EL (cell line): ENCODE measurements around the gene UBE2Q2.
"Not testable (repeated sequence)": the region's sequence is repeated elsewhere in the genome, so short reads cannot be mapped to it uniquely, and the experiment has no call there.

Experiments
- DNase-seq: peaks from one replicate; pipeline ENCODE4 v3.0.0-alpha.2; 2016

Gene UBE2Q2

DNA sequence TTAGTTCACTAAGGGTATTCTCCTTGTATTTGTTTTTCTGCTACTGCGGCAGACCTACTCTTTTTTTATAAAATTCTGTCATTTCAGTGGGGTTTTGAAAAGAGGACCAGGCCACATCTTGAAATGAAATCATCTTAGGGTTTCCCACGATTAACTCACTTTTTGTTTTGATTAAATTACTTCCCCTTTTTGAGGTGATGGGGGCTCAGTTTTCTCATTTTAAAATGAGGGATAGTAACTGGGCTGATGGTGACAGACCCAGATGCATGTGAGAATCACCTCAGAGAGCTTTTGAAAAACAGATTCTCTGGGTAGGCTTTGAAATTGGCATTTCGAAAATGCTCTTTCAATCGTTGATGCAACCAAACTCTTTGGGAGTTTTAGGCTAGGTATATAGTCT is 24.2 kb downstream of the UBE2Q2 start:
- no peak for DNase-seq

DNA sequence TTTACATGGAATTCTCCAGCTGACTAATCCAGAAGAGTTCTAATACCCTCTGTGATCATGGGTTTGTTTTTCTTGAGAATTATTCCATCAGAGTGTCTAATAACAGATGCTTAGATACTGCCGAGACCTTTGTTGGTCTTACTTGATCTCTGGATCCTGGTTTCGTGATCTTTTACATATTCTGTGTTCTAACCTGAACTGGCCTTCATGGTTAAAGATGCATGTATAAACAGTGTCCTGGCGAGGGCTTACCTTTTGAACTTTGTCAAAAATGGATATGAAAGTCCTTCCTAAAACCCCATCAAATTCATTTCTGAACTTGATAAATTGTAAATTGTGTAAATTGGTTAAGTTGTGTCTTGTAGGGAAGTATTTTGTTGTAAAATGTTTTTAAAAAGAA is 24.8 kb downstream of the UBE2Q2 start:
- no peak for DNase-seq

DNA sequence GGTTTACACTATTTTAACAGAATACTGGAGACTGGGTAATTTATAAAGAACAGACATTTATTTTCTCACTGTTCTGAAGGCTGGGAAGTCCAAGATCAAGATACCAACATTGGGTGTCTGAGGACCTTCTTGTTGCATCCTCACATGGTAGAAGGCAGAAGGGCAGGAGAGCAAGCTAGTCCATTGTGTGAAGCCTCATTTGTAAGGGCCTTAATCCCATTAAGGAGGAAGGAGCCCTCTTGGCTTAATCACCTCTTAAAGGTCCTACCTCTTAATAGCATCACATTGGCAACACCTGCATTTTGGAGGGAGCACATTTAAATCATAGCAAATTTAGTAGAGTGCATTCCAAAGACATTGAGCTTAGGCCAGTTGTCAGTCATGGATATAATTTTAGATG is 26.2 kb downstream of the UBE2Q2 start:
- DNase-seq = no peak

DNA sequence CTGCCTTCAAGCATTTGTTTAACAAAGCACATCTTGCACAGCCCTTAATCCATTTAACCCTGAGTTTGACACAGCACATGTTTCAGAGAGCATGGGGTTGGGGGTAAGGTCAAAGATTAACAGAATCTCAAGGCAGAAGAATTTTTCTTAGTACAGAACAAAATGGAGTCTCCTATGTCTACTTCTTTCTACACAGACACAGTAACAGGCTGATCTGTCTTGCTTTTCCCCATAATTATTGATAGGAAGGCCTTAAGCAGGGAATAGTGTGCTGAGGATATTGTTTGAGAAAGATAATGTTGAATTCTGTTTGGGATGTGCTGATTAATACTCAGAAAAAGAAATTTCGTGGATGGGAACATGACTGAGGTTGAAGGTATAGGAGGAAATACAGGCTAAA is 28.3 kb downstream of the UBE2Q2 start:
- DNase-seq = not testable (repeated sequence)

DNA sequence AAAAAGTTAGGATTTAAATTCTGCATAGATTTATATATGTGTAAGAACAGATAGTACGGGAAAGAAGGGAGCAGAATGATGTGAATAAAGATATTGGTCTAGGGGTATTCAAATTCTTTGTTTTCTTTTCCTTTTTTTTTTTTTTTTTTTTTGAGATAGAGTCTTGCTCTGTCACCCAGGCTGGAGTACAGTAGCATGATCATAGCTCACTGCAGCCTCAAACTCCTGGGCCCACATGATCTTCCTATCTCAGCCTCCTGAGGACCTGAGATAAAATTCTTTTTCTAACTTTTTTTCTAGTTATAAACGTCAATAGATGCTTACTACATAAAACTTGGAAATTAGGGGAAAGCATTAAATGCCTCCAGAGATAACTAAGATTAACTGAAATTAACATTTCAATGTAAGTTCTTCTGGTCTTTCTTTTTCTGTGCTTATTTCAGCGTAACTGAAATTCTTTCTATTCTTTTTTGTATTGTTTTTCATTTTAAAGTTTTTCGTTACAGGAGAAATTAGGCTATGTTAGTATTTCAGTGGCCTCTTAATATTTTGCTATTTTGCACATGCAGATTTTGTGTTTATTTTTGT is 29.2 kb downstream of the UBE2Q2 start:
- no peak for DNase-seq

DNA sequence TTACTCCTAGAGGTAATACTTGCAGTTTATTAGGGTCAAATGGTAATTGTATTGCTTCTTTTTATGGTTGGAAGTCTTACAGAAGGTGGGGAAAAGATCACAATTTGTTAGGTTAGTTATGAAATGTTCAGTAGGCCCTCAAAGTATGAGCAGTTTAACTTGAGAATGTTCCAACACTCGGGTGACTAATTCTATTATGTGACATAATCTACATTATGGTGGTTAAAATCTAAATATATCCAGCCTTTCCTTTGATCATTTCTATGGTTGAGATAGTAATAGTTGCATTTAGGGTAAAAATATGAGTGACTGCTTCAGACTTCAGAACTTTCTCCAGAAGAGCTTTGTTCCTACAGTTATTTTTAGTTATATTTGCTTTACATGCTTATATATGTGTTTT is 40.8 kb downstream of the UBE2Q2 start:
- peak; percentile 29 for DNase-seq

DNA sequence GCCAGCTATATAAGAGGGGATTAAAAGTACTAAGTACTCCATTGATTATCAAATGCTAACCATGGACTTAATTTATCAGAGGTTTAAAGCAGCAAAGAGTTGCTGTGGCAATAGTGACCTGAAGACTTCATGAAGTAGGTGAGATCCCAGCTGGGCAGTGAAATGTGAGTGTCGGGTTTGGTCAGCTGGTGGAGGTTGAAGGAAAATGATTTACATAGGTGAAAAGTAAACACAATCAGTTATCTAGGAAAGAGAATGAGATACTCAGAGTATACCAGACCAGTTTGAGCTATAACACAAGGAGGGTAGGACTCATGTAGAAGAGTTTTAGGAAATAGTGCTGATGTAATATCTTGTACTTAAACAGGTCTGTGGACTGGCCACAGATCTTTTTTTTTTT is 43.9 kb downstream of the UBE2Q2 start:
- no peak for DNase-seq

DNA sequence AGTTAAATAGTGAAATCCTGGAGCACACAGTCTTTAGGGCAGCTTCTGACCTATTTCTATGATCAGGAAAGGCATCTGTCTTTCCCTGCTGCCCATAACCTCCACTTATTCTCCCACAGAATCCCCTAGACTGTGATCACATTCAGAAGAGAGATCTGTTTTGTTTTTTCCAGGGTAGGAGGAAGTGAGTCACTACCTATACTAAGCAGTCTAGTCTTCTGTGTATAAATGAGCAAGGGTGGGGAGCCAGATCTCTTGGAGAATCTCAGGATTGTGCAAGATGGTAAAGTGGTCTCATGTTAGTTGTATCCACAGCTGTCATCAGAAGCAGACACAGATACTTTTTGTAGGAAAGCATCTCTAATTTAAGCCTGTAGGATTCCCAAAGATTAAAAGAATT is 48.6 kb downstream of the UBE2Q2 start:
- peak; percentile 84 for DNase-seq

DNA sequence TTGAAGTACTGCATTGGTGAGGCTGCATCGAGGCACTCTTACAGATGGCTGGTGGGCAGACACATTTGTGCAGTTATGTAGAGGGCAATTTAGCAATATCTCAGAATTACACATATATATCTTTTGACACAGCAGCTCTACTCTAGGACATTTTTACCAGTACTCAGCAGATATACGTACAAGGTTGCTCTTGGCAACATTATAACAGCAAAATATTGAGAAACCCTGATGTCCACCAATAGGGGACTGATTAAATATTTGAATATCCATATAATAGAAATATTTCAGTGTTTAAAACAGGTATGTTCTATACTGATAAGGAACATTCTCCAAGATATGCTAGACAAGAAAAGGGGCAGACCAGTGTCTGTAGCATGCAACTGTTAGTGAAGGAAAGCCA is 52.5 kb downstream of the UBE2Q2 start:
- no peak for DNase-seq

DNA sequence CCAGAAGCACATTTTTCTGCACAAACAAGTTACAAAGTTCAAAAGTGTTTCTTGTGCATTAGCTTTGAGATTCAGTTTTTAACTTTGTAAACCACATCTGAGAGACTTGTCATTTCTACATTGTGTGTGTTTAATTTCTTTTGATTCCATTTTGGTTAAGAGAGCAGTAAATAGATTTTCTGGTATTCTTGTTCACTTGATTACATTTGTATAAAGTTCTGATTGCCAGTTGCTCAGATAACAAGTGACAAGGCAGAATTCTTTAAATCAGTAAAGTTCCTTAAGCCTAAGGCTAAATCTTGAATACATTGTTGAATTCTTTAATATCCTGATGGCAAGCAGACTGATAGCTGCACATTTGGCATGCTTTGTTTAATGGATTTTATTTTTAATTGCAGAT is 57.3 kb downstream of the UBE2Q2 start:
- DNase-seq = no peak

DNA sequence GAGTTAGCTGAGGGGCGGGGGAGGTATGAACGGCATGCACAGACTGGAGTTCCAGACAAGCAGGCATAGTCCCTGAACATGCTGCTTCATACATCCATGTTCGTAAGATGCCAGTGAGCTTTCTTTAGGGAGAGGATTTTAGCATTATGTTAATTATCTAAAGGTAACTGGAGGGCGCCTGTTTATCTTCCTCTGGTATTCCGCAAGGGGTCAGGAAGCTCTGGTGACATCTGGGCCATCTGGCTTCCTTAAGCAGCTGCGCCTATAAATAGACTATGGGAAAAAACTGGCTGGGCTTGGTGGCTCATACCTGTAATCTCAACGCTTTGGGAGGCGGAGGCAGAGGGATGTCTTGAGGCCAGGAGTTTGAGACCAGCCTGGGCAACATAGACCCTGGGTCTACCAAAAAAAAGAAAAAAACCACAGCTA is 58.9 kb downstream of the UBE2Q2 start:
- DNase-seq = no peak

DNA sequence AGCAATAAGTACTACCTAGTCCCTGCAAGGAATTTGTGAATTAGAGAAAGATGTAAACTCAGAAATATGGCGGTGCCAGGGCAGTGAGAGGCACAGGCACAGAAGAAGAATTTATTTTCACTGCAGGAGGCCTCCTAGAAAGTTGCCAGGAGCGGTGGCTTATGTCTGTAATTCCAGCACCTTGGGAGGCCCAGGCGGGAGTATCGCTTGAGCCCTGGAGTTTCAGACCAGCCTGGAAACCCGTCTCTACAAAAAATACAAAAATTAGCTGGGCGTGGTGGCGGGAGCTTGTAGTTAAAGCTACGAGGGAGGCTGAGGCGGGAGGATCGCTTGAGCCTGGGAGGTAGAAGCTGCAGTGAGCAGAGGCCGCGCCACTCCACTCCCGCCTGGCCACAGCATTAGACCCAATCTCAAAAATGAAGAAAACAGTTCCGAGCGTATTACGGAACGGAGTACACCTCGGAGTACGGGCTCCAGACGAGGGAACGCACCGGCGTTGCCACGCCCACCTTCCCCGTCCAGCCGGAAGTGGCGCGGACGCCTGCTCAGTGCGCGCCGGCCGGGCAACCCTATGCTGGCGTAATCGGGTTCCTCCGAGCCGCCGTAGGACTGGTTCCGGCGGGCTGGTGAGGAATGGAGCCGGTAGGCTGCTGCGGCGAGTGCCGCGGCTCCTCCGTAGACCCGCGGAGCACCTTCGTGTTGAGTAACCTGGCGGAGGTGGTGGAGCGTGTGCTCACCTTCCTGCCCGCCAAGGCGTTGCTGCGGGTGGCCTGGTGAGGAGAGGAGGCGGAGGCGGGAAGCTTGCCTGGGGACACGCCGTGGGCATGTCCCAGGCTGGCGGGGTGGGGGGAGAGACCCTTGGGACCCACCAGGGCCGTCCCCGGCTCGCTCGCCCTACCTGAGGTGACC is 60.3 kb downstream of the UBE2Q2 start, which contains the start of gene FBXO22:
Gene FBXO22, plus strand, starts transcription at position 548 of the 909 bp plus-strand sequence. Its CDS starts 86 bp downstream, at position 634.
- peak; percentile 89 for DNase-seq

DNA sequence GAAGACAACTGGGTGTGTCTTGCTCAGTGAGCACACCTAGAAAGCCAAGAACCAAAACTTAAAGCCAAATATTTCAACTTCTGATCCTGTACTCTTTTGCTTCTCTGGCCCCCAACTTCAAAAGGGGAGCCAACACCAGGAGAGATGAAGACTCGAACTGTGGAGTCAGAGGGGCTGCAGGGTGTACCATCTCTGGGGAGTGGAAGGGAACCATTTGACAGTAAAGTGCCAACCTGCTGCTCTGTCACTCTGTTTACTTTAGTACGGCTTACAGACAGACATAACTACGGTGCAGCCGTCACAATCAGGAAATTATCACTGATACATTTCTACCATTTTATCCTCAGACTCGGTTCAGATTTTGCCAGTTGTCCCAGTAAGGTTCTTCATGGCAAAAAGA is 62.0 kb downstream of the UBE2Q2 start:
- no peak for DNase-seq

DNA sequence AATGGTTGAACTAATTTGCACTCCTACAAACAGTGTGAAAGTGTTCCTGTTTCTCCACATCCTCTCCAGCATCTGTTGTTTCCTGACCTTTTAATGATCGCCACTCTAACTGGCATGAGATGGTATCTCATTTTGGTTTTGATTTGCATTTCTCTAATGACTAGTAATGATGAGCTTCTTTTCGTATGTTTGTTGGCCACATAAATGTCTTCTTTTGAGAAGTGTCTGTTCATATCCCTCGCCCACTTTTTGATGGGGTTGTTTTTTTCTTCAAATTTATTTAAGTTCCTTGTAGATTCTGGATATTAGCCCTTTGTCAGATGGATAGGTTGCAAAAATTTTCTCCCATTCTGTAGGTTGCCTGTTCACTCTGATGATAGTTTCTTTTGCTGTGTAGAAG is 67.1 kb downstream of the UBE2Q2 start:
- DNase-seq = not testable (repeated sequence)

DNA sequence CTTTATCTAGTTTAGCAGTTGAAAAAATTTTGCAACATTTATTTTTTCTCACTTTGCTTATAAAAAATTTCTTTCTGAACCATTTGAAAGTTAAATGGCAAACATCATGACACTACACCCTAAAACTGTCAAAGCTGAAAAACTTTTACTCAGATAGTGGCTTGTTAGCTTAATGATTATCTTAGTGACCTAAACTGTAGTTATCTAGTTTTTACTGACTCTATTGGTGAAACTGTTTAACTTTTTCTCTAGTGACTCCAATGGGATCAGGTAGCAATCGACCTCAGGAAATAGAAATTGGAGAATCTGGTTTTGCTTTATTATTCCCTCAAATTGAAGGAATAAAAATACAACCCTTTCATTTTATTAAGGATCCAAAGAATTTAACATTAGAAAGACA is 73.7 kb downstream of the UBE2Q2 start:
- no peak for DNase-seq

DNA sequence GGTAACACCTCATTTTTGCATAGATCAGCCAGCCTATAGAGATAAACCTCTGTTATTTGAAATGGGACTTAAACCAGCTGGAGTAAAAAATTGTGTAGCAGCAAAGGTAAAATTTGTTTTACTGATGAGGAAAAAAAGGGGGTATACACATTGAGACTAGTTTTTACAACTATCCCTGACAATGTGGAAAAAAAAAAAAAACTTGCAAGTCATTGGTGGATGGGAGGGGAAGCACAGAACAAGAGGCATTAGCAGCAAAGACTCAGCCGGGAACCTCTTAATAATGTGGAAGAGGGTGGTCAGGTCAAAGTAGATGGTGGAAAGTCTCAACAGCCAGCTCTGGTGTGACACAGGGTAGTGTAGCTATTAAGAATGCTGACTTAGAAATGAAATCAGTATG is 74.9 kb downstream of the UBE2Q2 start:
- no peak for DNase-seq

DNA sequence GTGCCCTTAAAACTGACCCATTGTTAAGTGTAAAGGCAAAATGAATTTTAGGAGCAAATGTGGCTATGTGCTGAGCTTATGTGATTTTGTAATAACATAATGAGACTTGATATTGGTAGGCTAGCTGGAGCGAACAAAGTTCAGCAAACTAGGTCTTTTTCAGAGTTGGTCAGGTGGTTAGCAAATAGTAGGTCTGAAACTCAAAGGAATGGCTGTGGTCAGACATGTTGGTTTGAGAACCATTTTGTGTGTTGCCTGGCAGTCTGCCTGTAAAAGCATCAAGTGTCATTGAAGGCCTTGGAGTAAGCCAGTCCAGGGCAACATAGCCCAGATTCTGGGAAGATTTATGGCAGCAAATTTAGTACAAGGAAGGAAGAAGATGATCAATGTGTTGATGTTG is 76.8 kb downstream of the UBE2Q2 start:
- no peak for DNase-seq

DNA sequence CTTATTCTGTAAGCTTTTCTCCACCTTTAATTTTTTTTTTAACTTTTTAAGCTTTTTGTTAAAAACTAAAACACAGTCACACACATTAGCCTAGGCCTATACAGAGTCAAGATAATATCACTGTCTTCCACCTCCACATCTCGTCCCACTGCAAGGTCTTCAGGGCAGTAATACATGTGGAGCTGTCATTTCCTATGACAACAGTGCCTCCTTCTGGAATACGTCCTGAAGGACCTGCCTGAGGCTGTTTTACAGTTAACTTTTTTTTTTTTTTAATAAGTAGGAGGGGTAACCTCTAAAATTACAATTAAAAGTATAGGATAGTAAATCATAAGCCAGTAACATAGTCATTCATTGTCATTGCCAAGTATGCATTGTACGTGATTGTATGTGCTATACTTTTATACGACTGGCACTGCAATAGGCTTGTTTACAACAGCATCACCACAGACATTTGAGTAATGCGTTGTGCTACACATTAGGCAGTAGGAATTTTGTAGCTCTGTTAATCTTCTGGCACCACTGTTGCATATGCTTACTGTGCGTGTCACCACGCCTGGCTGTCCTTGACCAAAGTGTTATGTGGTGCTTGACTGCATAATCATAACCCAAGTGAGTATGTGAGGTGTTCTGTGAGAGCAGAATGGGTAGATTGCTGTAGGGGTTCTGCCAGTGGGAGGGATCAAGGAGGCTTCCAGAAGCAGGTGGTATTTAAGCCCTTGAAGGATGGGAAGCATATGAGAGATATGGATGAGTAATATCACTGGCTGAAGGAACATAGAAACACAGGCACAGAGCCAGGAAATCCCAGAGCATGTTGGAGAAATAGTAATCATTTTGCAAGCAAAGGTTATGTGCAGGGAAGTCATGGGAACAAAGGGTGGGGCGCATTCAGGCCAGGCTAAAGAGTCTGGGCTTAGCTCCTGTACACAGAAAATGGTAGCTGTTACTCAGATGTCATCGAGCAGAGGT is 78.8 kb downstream of the UBE2Q2 start:
- DNase-seq = peak; percentile 70

DNA sequence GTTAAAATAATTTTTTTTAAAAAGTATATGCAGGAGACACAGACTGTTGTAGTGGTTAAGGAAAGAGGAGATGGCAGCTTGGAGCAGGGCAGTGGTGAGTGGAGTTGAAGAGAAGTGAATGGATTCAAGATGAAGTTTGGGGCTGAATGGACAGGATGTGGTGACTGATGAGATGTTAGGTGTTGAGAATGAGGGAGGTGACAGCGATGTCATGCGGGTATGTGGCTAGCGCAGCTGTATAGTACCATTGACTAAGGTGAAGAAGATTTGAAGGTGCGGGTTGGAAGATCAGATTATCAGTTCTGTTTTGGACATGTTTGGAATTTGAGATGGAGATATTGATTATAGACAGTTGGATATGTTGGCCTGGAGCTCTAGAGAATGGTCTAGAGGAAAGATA is 80.5 kb downstream of the UBE2Q2 start:
- DNase-seq = no peak

DNA sequence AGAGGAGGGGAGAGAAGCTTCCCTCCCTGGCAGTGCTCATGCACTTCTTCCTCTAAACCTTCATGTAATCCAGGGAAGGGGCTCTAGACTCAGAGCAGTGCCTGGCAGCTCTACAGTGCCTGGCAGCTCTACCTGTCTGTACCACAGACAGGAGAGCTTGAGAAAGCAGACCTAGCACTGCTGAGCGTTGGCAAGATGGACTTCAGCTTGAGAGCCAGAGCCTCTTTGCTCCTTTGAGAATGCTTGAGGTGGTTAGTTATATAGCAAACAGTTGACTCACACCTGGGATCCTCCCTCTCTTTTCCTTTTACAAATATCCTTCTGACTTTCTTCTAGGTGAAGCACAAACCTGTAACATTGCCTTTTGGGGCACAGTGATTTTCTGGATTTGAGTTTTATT is 81.3 kb downstream of the UBE2Q2 start:
- no peak for DNase-seq

DNA sequence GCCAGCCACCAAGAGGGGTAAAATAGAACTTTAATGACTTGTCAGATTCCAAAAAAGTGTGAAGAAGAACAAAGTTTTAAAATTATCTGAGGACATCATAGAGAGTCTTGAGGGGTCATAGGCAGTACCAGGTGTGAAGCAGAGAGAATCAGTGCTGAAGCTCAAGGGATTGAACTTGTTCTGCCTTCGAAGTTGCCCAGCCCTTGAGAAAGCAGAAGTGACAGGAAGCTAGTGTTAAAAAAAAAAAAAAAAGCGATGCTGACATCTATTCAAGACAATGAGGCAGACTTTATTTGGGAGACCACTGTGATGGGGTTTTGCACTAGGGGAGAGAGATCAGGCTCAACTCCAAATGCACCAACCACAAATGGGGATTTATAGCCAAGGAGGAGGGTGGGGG is 82.2 kb downstream of the UBE2Q2 start:
- DNase-seq = no peak

DNA sequence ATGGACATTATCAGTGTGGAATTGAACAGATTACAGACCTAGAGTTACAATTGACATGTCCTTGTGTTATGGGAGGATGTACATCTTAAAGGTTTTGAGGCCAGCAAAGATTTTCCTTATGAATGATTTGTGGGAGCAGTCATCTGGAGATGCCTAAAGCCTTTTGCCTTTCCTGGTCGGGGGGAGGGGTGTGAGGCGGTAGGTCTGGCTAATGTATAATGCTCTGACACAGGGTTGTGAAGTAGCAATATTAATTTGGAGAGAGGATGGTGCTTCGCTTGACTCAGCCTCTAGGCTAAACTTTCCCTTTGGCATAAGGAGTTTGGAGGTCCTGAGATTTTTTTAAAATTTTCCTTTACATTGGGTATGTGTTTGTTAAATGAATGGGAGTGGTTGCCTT is 83.7 kb downstream of the UBE2Q2 start:
- no peak for DNase-seq

DNA sequence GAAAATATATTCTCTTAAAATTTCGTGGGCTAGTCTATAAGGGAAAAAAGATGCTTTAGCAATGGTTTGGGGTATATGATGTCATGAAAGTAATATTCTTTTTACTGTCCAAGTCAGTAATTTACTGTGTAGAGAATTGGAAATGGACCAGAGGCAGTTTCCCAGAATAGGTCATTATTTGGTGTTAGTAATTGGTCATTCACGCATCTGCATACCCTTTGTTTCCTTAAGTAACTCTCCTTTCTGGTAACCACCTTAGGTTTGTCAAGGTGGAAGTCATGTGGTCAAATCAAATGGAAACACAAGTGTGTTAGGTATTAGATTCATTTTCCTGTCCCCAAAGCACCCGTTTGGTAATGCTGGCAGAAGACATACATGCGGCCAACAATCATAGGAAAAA is 84.4 kb downstream of the UBE2Q2 start:
- DNase-seq = no peak
